GM19324 (cell line): ENCODE results near the gene CD6.

Experiments
- ATAC-seq: cut with Tn5 transposase; IDR thresholded peaks from one replicate; pipeline ENCODE4 v1.9.1; 2021; ENCODE audit warnings: mild to moderate bottlenecking, moderate library complexity; ENCODE audit not compliant: unreplicated experiment, low FRiP score

Gene CD6

GRCh38 chr11:61024938-61025820 is 53.7 kb downstream of the CD6 start:
- no peak for ATAC-seq

DNA sequence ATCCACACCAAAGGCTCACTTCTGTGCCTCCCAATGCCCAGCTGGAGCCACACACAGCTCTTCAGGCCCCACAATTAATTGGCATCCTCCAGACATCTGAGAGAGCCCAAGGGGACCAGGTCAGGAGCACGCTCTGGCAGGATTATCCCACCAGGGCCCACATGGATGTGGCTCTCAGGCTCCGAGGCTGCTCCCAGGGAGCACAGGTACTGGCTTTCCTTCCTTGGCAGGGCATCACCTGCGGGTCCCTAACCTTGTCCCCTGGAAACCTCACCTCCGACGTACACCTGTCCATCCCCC is 54.3 kb downstream of the CD6 start:
- no peak for ATAC-seq

DNA sequence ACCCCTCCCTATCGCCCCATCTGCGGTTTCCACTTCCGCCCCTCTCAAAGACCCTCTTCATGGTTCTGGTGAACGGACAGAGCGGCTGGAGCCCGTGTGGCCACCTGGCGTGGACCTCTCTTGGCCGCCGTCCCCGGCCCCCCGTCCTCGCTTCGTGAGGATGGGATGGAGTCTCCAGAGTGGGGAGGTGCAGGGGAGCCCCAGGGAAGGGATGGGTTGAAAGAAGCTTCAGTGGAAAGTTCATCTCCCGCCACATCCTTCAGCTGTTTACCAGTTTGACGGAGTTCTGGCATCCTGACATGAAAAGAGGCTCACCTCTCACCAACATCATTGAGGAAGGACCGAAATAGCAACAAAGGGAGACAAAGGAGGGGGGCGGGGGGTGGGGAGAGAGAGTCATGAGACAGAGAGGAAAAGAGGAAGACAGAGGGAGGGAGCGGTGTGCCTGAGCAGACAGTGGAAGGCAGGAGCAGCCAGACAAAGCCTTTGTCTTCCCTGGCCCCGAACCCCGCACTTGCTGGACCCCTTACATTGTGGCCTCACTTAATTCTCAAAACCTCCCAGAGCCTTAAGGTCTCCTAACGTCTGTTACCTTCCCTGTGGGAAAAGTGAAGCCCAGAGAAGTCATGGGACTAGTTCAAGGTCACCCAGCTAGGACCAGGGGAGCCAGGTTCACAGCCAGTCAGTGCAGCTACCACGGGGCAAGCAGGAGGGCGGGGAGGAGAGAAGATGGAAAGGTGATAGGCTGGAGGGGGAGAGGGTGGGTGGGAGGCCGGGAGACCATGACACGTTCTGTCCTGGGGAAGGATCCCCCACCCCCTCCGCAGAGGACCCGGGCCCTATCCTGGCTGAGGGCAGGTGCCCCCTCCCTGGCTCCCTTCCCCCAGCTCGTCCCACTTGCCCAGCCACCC is 54.9 kb downstream of the CD6 start:
- no peak for ATAC-seq

DNA sequence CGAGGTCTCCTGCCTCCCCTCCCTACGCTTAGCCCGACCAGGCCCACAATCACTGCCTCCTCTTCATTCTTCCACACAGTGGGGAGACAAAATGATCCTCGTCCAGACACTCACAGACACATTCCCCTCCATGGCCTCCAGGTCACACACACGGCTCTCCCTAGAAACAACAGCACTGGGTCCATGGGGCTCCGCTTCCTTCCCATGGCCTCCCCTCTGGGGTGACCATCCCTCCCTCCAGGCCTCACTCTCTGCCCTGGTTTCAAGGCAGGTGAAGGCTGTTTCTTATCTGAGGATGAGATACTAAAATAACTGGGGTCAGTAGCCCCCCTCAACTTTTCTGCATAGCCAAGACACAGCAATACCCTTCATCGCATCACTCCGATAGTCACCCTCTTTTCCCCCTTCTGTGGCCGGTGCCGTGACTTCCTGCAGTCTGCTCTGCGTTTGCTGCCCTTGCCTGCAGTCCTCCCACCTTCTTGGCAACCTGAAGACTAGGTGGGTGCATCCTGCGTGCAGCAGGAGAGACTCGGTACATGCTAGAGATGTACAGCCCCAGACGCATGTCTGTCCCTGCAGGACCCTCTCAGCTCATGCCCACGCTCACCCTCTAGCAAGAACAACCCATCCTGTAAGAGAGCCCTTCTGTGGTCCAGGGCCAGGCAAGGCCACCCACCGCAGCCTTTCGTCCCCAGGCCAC is 55.8 kb downstream of the CD6 start:
- no peak for ATAC-seq

GRCh38 chr11:61028135-61028729 is 56.8 kb downstream of the CD6 start:
- peak; percentile 87 for ATAC-seq

GRCh38 chr11:61032824-61033223 is 61.3 kb downstream of the CD6 start:
- ATAC-seq, result no peak

DNA sequence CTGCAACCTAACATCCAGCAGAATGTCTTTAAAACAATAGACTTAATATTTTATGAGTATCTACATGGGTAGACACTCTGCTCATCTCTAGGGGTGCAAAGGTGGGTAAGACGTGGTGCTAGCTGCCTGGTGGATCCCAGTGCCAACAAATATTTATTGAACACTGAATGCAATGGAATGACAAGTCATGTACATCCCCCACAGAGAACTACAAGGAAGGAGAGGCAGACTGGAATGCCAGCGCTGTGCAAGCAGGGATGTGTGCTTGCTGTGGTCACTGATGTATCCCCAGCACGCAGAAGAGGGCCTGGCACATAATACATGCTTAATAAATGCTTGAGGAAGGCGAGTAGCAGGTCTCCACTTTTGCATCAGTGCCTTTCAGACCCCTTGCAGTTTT is 61.9 kb downstream of the CD6 start:
- no peak for ATAC-seq

DNA sequence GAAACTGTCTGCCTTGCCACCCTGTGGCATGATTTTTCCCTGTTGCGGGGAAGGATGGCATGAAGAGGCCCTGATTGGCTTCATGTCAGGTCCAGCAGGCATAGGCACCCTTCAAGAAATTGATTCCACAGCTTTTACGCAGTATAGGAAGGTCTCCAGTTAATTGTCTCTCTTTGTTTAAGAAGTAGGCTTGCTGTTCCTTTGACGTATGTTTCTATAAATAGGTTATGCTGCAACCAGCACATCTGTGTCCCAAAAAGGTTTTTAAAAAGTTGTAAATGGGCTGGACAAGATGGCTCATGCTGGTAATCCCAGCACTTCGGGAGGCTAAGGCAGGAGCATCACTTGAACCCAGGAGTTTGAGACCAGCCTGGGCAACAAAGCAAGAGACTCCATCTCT is 62.6 kb downstream of the CD6 start:
- ATAC-seq, result no peak

- no peak for ATAC-seq
Measured at GRCh38 chr11:61034704-61035525, 63.4 kb downstream of the CD6 start.

- ATAC-seq, result no peak
Measured at GRCh38 chr11:61035526-61035835, 64.0 kb downstream of the CD6 start.

DNA sequence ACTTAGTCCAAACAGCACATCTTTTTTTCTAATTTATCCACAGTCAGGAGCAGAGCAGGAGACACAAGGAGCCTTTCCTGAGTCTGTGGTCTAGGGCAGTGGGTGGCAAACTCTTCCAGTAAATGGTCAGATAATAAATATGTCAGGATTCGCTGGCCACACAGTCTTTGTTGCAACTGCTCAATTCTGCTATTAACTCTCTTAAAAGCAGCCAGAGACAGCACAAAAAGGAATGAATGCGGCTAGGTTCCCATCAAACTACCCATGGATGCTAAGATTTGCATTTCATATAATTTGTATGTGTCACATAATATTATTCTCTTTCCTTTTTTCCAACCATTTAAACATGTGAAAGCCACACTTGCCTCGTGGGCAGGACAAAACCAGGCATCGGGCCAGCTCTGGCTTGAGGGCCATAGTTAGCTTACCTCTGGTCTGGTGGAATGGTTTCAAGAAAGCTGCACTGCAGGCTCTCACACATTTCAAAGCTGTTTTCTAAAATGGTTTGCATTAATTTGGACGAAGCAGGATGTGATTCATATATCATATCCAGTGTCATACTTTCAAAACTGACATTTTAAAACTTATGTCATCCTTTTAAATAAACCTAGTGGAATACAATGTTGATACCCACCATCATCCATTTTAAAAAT is 66.1 kb downstream of the CD6 start:
- no peak for ATAC-seq

DNA sequence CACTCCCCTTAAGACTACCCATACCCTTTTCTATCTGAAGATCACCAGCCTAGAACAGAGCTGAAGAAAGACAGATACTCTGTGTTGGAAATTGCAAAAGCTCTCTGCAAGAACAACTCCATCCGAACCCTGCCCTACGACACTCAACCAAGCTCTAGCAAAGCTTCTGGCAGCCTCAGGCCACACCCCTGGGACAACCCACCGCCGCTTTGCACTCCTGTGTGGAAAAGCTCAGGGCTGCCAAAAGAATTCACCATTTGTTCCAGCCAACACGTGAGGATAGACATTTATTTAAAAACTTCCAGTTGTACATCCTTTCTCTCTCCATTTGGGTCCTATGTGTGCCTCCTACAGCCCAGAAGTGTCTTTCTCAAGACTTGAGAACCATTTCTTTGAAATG is 68.4 kb downstream of the CD6 start:
- ATAC-seq, result no peak

DNA sequence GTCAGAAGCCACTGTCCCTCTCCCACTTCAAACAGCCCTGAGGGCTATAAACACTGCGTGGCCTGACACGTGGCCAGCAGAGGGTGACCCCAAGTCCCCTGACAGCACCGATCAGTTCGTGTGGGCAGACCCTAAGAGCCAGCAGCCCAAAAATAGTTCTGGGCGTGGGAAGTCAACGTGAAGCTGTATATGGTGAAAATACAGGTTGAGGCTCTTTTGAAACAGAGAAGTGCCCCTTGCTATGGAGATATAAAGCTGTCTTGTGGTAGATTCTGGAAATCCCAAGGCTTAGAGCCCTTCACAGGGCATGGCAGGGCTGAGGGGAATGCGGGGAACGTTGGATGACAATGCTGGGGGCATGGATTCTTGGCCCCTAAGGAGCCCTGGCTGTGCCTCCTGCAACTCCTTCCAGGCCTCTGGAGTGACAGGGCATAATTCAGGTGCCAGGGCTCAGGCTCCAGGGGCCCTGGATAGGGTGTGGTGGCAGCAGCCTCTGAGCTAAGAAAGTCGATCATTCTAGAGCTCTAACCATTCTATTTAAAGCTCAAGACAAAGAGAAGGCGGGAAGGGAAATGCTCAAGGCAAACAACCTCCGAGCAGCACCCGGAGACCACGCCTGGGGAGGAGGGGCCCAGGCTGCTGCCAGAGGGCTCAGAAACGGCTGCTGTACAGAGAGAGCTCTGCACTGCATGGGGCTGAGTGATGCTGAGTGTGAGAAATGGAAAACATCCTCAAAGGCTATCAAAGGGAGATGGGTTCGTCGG is 70.5 kb downstream of the CD6 start:
- no peak for ATAC-seq

DNA sequence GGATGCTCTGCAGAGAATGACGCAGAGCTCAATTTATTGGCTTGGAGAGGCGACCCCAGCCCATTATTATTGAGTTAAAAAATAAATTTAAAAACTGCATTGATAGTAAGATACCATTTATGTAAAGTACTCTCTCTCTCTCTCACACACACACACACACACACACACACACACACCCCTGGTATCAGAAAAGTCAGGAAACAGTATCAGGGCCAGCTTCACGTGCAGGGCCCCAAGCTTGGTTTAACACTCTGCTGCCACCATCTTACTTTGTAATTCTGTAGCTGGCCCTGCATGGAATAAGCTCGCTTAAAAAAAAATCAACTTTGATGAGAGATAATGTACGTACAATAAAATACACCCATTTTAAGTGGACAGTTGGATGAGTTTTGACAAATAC is 71.1 kb downstream of the CD6 start:
- ATAC-seq, result no peak

GRCh38 chr11:61042961-61043540 is 71.6 kb downstream of the CD6 start:
- ATAC-seq, result no peak

DNA sequence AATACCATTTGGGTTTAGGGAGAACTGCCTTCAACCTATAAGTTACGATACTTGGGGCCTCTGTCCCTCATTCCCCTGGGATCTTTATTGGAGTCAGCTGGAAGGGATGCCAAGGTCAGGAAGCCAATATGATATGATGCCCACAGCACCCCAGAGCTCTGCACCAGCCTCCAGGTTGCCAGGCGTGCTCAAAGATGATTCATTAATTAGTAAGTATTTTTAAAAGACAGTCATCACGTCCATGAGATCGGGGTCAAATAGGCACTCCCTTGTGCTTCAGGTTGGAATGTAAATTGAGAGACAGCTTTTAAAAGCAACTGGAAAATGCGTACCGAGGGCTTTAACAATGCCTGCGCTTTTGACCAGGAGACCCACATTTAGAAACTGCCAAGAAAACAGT is 73.8 kb downstream of the CD6 start:
- no peak for ATAC-seq

DNA sequence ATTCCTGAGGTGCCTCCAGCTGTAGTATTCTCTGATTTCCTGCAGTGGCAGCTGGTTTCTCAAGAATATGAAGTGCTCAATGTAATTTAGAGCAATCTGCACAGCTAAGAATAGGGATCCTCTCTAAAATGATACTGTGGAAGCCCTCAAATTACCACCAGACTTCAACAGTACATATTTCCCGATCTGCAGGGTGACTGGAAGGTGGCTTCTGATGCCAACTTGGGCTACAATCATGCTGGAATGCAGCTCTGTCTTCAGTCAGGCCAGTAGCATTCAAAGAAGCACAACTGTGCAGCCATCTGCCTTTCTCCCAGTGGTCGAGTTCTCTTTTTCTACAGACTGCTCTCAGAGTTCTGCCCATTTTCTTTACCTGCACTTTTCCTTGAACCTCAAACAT is 75.4 kb downstream of the CD6 start:
- ATAC-seq, result no peak

GRCh38 chr11:61048368-61049062 is 77.0 kb downstream of the CD6 start:
- ATAC-seq, result no peak
